Measurements from ENCODE around the gene RNF31.

Gene RNF31

DNA sequence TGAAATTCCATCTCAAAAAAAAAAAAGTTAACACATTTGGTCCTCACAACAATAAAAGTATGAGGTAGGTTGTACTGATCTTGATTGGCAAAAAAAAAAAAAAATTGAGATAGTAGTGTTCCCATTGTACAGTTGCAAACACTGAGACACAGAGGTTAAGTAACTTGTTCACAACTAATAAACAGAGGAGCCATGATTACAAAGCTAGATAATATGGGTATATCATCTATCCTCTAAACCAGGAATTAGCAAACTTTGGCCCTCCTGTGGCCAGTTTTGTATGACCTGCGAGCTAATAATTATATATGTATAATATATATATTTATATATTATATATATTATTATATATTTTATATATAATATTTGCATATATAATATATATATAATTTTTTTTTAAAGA lies 13.6 kb upstream of the RNF31 start:
- H3K9me3 ChIP-seq (ENCODE audit: insufficient read depth, low read length), result no peaks in the 10 kb centered on the region
- H3K4me2 ChIP-seq (ENCODE audit: low read length), result no peak overlapping the region
- H3K79me2 ChIP-seq (ENCODE audit: low read length), result peaks cover 28% of the 10 kb centered on the region
- H3K4me3 ChIP-seq (ENCODE audit: low read length), result no peak overlapping the region
- H3K27me3 ChIP-seq (ENCODE audit: low read depth, low read length), result no peaks in the 10 kb centered on the region
- H3K27ac ChIP-seq (ENCODE audit: low read length), result no peak overlapping the region
- TF ChIP-seq EZH2phosphoT487 (IDR thresholded peaks at IDR 0.05; ENCODE audit: low read depth), result no peak
- TF ChIP-seq, protein P1, sequence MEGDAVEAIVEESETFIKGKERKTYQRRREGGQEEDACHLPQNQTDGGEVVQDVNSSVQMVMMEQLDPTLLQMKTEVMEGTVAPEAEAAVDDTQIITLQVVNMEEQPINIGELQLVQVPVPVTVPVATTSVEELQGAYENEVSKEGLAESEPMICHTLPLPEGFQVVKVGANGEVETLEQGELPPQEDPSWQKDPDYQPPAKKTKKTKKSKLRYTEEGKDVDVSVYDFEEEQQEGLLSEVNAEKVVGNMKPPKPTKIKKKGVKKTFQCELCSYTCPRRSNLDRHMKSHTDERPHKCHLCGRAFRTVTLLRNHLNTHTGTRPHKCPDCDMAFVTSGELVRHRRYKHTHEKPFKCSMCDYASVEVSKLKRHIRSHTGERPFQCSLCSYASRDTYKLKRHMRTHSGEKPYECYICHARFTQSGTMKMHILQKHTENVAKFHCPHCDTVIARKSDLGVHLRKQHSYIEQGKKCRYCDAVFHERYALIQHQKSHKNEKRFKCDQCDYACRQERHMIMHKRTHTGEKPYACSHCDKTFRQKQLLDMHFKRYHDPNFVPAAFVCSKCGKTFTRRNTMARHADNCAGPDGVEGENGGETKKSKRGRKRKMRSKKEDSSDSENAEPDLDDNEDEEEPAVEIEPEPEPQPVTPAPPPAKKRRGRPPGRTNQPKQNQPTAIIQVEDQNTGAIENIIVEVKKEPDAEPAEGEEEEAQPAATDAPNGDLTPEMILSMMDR (IDR thresholded peaks at IDR 0.05; ENCODE audit: low read depth, low read length), result no peak
- no peak overlapping the region for H3K9ac ChIP-seq (ENCODE audit: low read length)
- H3K4me1 ChIP-seq (ENCODE audit: low read length), result peaks cover 28% of the 10 kb centered on the region
- H3K36me3 ChIP-seq (replicated peaks; ENCODE audit: low read depth, low read length), result peaks cover 18% of the 10 kb centered on the region
- no peak overlapping the region for H2AFZ ChIP-seq (ENCODE audit: low read depth, low read length)
- no peaks in the 10 kb centered on the region for H4K20me1 ChIP-seq (ENCODE audit: insufficient read depth, low read length)

DNA sequence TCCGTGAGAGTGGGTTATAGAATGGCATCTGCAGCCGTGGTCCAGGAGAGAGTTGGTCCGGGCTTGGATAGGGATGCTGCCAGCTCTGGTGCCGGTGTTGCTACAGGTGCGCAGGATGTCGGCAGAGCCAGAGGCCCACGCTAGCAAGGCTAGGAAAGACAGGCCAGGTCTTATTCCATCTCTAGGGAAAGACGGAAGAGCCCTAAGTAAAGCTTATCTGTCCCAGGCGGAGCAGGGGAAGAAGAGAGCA lies 11.8 kb upstream of the RNF31 start:
- Histone ChIP-seq H3K9ac (ENCODE audit: low read length) (peak overlapping the region; percentile 78), H2AFZ (ENCODE audit: low read depth, low read length) (peak overlapping the region; percentile 82), H3K27ac (ENCODE audit: low read length) (peak overlapping the region; percentile 38)

DNA sequence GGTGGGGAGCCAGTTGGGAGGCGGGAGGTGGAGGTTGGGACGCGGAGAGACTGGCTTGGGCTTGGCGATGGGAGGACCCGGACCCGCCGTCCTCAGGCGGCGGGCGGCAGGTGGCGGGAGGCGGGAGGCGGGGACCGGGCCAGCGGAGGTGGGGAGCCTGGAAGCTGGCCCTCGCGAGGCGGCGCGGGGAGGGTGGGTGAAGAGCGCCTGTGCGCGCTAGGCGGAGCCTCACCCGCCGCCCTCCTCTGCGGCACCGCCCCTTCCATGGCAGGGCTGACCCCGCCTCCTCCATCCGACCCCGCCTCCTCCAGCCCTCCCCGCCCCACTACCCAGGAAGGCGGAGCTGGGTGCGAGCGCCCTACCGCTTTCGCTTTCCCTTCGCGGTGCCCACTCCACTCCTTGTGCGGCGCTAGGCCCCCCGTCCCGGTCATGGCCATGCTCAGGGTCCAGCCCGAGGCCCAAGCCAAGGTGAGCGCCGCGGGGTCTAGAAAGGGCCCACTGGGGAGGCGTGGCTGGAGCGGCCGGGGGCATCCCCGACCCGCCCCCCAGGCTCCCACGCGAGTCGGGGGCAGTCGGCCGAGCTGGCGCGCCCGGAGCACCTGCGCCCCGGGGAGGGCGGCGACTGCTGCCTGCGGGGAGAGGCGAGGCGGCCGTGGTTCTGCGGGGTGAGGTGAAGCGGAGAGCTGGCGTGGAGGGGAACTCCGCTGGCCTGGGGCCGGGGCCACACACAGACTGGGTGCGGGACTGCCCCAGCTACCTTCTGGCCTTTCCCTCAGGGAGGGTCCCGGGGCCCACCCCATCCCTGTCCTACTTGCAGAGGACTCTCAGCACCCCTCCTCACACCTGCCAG lies 11.2 kb upstream of the RNF31 start, which contains the start of gene PSME1:
Gene PSME1 (plus strand): TSS at position 361 of the 850 bp plus-strand sequence. CDS start 69 bp downstream, at position 430.
- Histone ChIP-seq H3K4me2 (ENCODE audit: low read length) (peak within 1 kb of the TSS; percentile 94), H3K4me1 (ENCODE audit: low read length) (peaks cover 28% of the 10 kb centered on the region), H2AFZ (ENCODE audit: low read depth, low read length) (peak within 1 kb of the TSS; percentile 82), H3K9ac (ENCODE audit: low read length) (peak within 1 kb of the TSS; percentile 98), H3K27me3 (ENCODE audit: low read depth, low read length) (no peaks in the 10 kb centered on the region), H3K9me3 (ENCODE audit: insufficient read depth, low read length) (no peaks in the 10 kb centered on the region), H3K4me3 (ENCODE audit: low read length) (peak within 1 kb of the TSS; percentile 94), H4K20me1 (ENCODE audit: insufficient read depth, low read length) (no peaks in the 10 kb centered on the region; the same call in 1 of the 2 replicates), H3K36me3 (replicated peaks; ENCODE audit: low read depth, low read length) (peaks cover 31% of the 10 kb centered on the region), H3K79me2 (ENCODE audit: low read length) (peaks cover 51% of the 10 kb centered on the region), H3K27ac (ENCODE audit: low read length) (peak within 1 kb of the TSS; percentile 87)
- TF ChIP-seq, protein P1 (IDR thresholded peaks at IDR 0.05; ENCODE audit: low read depth, low read length), result no peak
- TF ChIP-seq EZH2phosphoT487 (IDR thresholded peaks at IDR 0.05; ENCODE audit: low read depth), result no peak

More for the DNA sequence above, 11.8 kb upstream of the RNF31 start:
- TF ChIP-seq, protein P1 (IDR thresholded peaks at IDR 0.05; ENCODE audit: low read depth, low read length), result no peak
- TF ChIP-seq EZH2phosphoT487 (IDR thresholded peaks at IDR 0.05; ENCODE audit: low read depth), result no peak
- Histone ChIP-seq H4K20me1 (ENCODE audit: insufficient read depth, low read length) (no peaks in the 10 kb centered on the region; the same call in 1 of the 2 replicates), H3K9me3 (ENCODE audit: insufficient read depth, low read length) (no peaks in the 10 kb centered on the region), H3K27me3 (ENCODE audit: low read depth, low read length) (no peaks in the 10 kb centered on the region), H3K4me2 (ENCODE audit: low read length) (peak overlapping the region; percentile 89), H3K4me1 (ENCODE audit: low read length) (peaks cover 34% of the 10 kb centered on the region), H3K36me3 (replicated peaks; ENCODE audit: low read depth, low read length) (peaks cover 29% of the 10 kb centered on the region), H3K79me2 (ENCODE audit: low read length) (peaks cover 46% of the 10 kb centered on the region), H3K4me3 (ENCODE audit: low read length) (peak overlapping the region; percentile 94)

DNA sequence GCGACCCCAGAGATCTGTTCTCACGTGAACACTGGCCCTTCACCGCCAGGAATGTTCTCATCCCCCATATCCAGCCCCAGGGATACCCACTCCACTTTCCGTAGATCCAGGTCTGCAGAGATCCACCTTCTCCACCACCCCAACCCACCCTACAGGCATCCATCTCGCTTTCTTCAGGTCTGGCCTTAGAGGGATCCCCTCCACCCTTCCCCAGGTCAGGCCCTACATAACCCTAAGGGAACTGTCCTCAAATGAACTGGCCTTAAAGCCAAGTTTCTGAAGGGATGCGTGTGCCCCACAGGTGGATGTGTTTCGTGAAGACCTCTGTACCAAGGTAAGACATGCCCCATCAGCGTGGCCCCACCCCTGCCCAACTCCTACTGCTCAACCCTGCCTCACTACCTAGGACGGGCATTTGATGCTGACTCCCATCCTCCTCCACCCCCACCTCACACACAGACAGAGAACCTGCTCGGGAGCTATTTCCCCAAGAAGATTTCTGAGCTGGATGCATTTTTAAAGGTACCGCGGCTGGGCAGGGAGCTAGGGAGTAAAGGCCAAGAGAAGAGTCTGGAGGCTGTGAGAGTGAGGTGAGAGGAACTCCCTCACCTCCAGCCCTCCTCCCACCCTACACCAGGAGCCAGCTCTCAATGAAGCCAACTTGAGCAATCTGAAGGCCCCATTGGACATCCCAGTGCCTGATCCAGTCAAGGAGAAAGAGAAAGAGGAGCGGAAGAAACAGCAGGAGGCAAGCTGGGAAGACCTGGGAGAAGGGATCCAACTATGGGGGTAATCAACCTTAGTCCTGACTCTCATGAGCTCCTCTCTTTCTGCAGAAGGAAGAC lies 10.4 kb upstream of the RNF31 start:
- H3K27ac ChIP-seq (ENCODE audit: low read length), result peak overlapping the region; percentile 87
- peaks cover 31% of the 10 kb centered on the region for H3K36me3 ChIP-seq (replicated peaks; ENCODE audit: low read depth, low read length)
- H4K20me1 ChIP-seq (ENCODE audit: insufficient read depth, low read length), result no peaks in the 10 kb centered on the region; the same call in 1 of the 2 replicates
- no peak for TF ChIP-seq EZH2phosphoT487 (IDR thresholded peaks at IDR 0.05; ENCODE audit: low read depth)
- TF ChIP-seq, protein P1 (IDR thresholded peaks at IDR 0.05; ENCODE audit: low read depth, low read length), result no peak
- peak overlapping the region; percentile 98 for H3K9ac ChIP-seq (ENCODE audit: low read length)
- no peaks in the 10 kb centered on the region for H3K27me3 ChIP-seq (ENCODE audit: low read depth, low read length)
- H3K4me1 ChIP-seq (ENCODE audit: low read length), result peaks cover 27% of the 10 kb centered on the region
- peaks cover 52% of the 10 kb centered on the region for H3K79me2 ChIP-seq (ENCODE audit: low read length)
- no peaks in the 10 kb centered on the region for H3K9me3 ChIP-seq (ENCODE audit: insufficient read depth, low read length)
- H3K4me3 ChIP-seq (ENCODE audit: low read length), result peak overlapping the region; percentile 94
- H3K4me2 ChIP-seq (ENCODE audit: low read length), result peak overlapping the region; percentile 94
- H2AFZ ChIP-seq (ENCODE audit: low read depth, low read length), result no peak overlapping the region

Data from OCI-LY3 (cell line).